Prostate gland (tissue), 2 donors: Measurements from ENCODE around the gene RNF121. TPM values are rescaled to one million over a fixed set of nuclear protein-coding genes. Genes with fewer than 3 reads are reported as not detected.

ENCODE experiments used
- DNase-seq: peaks from one replicate; pipeline ENCODE4 v3.0.0-alpha.2; 2019; ENCODE audit warnings: low spot score
- H3K27ac ChIP-seq, 2 donors: fragments of 200-600 bp; sonication (generic); 2 replicates each; pipeline ENCODE4 v1.5.1; 2017 to 2019
- H3K27me3 ChIP-seq: fragments of 200-600 bp; sonication (generic); replicated peaks from 2 replicates; pipeline ENCODE4 v1.5.1; 2019; ENCODE audit not compliant: insufficient read depth
- H3K36me3 ChIP-seq, 2 donors: fragments of 200-600 bp; sonication (generic); 1 replicate in 1 of 2; 2 replicates in 1 of 2; pipeline versions ENCODE4 v1.5.1 to v1.8.1; 2017 to 2019
- H3K4me1 ChIP-seq: fragments of 200-600 bp; sonication (generic); replicated peaks from 2 replicates; pipeline ENCODE4 v1.5.1; 2019
- H3K4me3 ChIP-seq, 2 donors: fragments of 200-600 bp; sonication (generic); 2 replicates each; pipeline ENCODE4 v1.5.1; 2017 to 2019
- H3K9me3 ChIP-seq: fragments of 200-600 bp; sonication (generic); 2 replicates; pipeline ENCODE4 v1.5.1; 2017
- POLR2A ChIP-seq: fragments of 450-650 bp; IDR thresholded peaks from one replicate; pipeline ENCODE4 v1.6.1; 2016; ENCODE audit warnings: antibody characterized with exemption, mild to moderate bottlenecking
- POLR2AphosphoS5 ChIP-seq: sonication (generic); formaldehyde crosslinking; IDR thresholded peaks from one replicate; pipeline ENCODE4 v1.6.1; 2017; ENCODE audit warnings: antibody characterized with exemption
- WGBS: methylation state at CpG from one replicate; pipeline ENCODE4 v1.1.5; 2018; 5-methylcytosine and 5-hydroxymethylcytosine counted together
- intact Hi-C: fragments of 100-400 bp; cut with DNase I; formaldehyde crosslinking; loops from one replicate; pipeline ENCODE4 v1.14.2; 2022
- total RNA-seq, 2 donors: library from RNA; depleted of rRNA; stranded (reverse); fragments of >200 nt; gene quantifications; one replicate each; pipeline ENCODE4 v1.1.0, GENCODE V29; 2016
- TF ChIP-seq, protein P1 (sequence below), 4 experiments: fragments of 200-600 bp in 2 of 4; fragments of 450-650 bp in 2 of 4; sonication (generic) in 2 of 4; IDR thresholded peaks; 1 replicate in 3 of 4; 2 replicates in 1 of 4; pipeline ENCODE4 v1.5.1; 2016 to 2019; ENCODE audit warnings: antibody characterized with exemption in 4 of 4, mild to moderate bottlenecking in 2 of 4, moderate library complexity in 2 of 4

RNF121 gene
- total RNA-seq, 2 donors from 2014 or later = 32.4 to 48.0 TPM

DNA sequence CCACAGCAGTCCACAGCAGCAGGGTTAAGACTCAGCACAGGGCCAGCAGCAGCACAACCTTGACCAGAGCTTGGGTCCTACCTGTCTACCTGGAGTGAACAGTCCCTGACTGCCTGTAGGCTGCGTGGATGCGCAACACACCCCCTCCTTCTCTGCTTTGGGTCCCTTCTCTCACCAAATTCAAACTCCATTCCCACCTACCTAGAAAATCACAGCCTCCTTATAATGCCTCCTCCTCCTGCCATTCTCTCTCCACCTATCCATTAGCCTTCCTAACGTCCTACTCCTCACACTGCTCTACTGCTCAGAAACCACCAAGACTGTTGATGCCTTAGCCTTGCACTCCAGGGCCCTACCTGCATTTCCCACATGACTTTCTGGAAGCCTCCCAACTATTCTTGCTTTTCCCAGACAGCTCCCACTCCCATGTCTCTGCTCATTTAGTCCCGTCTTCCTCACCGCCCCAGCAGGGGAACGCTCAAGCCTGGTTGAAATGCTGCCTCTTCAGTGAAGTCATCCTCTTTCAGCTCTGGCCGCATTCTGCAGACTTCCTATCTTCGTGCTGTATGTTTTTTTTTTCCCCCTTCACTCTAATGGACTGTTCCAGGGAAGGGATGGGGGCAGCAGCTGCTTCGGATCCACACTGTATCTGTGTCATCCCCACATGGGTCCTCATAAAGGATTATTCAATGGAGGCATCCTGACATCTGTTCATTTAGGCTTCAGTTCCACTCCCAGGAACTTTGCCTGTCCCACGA, 73.2 kb downstream of the RNF121 start:
- no peak for DNase-seq
- Histone ChIP-seq H3K4me3 (no peak overlapping the region), H3K36me3 (peaks cover 36% of the 10 kb centered on the region in 2 donors), H3K9me3 (no peaks in the 10 kb centered on the region), H3K27me3 (no peaks in the 10 kb centered on the region), H3K27ac (peak overlapping the region in 1 of 2 donors; percentile 15), H3K4me1 (peaks cover 3% of the 10 kb centered on the region)
- TF ChIP-seq POLR2AphosphoS5 (no peak), POLR2A (no peak)
- TF ChIP-seq, protein P1, sequence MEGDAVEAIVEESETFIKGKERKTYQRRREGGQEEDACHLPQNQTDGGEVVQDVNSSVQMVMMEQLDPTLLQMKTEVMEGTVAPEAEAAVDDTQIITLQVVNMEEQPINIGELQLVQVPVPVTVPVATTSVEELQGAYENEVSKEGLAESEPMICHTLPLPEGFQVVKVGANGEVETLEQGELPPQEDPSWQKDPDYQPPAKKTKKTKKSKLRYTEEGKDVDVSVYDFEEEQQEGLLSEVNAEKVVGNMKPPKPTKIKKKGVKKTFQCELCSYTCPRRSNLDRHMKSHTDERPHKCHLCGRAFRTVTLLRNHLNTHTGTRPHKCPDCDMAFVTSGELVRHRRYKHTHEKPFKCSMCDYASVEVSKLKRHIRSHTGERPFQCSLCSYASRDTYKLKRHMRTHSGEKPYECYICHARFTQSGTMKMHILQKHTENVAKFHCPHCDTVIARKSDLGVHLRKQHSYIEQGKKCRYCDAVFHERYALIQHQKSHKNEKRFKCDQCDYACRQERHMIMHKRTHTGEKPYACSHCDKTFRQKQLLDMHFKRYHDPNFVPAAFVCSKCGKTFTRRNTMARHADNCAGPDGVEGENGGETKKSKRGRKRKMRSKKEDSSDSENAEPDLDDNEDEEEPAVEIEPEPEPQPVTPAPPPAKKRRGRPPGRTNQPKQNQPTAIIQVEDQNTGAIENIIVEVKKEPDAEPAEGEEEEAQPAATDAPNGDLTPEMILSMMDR (IDR thresholded peaks at IDR 0.05) = no peak
- WGBS = 43% methylated on average over 10 of the region's 10 CpGs
- intact Hi-C loops = no loop called here

DNA sequence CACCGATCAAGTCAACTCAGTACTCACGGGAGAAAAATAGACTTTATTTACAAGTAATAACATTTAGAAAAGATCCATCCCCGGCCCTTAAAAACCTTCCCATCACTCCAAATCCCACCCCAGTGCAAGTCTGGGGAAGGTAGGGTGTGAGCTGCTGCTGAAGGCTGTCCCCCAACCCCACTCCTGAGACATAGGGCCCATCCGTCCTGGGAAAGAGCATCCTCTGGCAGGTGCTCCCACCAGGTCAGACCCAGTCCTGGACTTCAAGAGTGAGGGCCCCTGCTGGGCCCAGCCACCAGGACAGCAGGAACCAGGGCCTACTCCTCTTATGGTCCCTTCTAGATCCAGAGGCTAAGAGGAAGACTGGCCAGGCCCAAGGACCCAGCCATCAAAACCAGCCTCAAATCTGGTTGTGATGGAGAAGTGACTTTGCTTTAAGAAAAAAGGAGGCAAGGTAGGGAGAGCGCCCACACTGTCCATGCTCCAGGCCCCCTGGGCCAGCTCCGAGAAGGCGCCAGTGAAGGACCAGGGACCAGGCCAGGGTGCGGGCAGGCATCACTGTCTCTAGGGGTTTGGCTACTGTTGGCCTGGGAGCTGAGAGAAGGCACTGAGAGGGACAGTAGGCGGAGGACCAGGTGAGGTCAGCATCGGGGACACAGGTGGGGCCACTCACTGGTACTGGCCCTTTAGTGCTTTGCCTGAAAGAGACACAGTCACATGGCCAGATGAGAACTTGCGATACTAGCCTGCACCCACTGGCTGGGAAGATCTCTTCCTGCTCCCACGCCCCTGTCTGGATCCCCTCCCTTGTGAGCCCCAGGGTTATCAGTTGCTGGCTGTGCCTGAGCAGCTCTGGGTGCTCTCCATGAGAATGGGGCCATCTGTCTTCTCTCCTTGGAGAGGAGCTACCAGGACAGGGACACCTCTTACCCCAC, 74.3 kb downstream of the RNF121 start:
- TF ChIP-seq POLR2AphosphoS5 (no peak), POLR2A (no peak)
- TF ChIP-seq, protein P1 (IDR thresholded peaks at IDR 0.05) = no peak
- H3K36me3 ChIP-seq = peaks cover 43 to 44% of the 10 kb centered on the region in 2 donors
- H3K27ac ChIP-seq = no peak overlapping the region
- H3K9me3 ChIP-seq = no peaks in the 10 kb centered on the region
- intact Hi-C loops = no loop called here
- WGBS = 68% methylated on average over 12 of the region's 12 CpGs
- no peaks in the 10 kb centered on the region for H3K27me3 ChIP-seq
- H3K4me1 ChIP-seq = peaks cover 3% of the 10 kb centered on the region
- H3K4me3 ChIP-seq = no peak overlapping the region
- no peak for DNase-seq

GRCh38 chr11:72003776-72004171, 74.9 kb downstream of the RNF121 start:
- no peak overlapping the region for H3K4me3 ChIP-seq
- no peak overlapping the region for H3K27ac ChIP-seq
- no peak for DNase-seq
- no peaks in the 10 kb centered on the region for H3K27me3 ChIP-seq
- WGBS = 91% methylated on average over 18 of the region's 20 CpGs
- peaks cover 3% of the 10 kb centered on the region for H3K4me1 ChIP-seq
- no peak for TF ChIP-seq POLR2AphosphoS5
- TF ChIP-seq, protein P1 (IDR thresholded peaks at IDR 0.05) = no peak
- no peak for TF ChIP-seq POLR2A
- no peaks in the 10 kb centered on the region for H3K9me3 ChIP-seq
- H3K36me3 ChIP-seq = peaks cover 49% of the 10 kb centered on the region in 2 donors
- intact Hi-C loops = no loop called here

DNA sequence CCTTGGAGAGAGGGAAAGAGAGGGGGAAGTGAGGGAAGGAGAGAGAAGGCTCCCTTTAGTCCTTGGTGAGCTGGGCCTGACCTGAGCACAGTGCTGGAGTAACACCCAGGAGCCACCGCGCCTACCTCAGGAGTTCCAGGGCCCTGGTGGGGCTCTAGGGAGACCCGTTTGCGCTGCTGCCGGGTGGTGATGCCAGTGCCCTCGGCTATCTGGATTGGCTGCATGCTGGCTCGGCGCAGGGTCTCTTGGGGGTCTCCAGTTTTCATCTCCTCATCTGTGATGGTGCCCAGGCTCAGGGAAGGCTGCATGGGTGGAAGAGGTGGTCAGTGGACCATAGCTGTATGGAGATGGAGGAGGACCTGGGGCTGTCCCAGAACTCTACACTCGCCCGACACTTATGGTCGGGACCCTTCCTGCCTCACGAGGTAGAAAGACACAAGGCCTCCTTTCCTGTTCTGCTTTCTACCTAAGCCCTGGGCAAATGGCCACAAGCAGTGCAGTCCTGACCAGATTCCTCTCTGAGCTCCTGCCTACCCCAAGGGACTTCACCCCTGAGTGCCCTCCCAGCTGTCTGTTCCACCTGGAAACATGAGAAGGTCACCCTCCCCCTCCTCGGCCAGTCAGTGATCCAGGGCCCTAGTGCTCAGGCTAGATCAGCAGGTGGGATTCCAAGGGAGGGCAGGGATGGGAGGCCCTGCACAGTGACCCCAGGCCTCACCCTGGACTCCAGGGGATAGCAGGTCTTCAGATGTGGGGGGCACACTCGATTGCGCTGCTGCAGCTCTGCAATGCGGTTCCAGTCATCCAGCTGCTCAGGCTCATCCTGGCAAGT, 75.9 kb downstream of the RNF121 start:
- H3K4me3 ChIP-seq = no peak overlapping the region
- peaks cover 3% of the 10 kb centered on the region for H3K4me1 ChIP-seq
- 80% methylated on average over 15 of the region's 16 CpGs for WGBS
- peaks cover 56 to 59% of the 10 kb centered on the region in 2 donors for H3K36me3 ChIP-seq
- TF ChIP-seq POLR2A (no peak), POLR2AphosphoS5 (no peak)
- TF ChIP-seq, protein P1 (IDR thresholded peaks at IDR 0.05) = no peak
- no peaks in the 10 kb centered on the region for H3K27me3 ChIP-seq
- intact Hi-C loops = no loop called here
- DNase-seq = no peak
- no peaks in the 10 kb centered on the region for H3K9me3 ChIP-seq
- H3K27ac ChIP-seq = no peak overlapping the region
